22Rv1 (cell line): ENCODE data around the gene STOML1.

Experiments
- H3K27ac ChIP-seq: fragments of 450-650 bp; 2 replicates; pipeline ENCODE4 v1.5.1; 2017
- ZFX ChIP-seq: fragments of 450-650 bp; IDR thresholded peaks from 2 replicates; pipeline ENCODE4 v1.6.1; 2017; ENCODE audit warnings: antibody characterized with exemption, borderline replicate concordance
- TF ChIP-seq, protein P1 (sequence below): fragments of 450-650 bp; IDR thresholded peaks from 2 replicates; pipeline ENCODE4 v1.5.1; 2017; ENCODE audit warnings: mild to moderate bottlenecking

The STOML1 gene

DNA sequence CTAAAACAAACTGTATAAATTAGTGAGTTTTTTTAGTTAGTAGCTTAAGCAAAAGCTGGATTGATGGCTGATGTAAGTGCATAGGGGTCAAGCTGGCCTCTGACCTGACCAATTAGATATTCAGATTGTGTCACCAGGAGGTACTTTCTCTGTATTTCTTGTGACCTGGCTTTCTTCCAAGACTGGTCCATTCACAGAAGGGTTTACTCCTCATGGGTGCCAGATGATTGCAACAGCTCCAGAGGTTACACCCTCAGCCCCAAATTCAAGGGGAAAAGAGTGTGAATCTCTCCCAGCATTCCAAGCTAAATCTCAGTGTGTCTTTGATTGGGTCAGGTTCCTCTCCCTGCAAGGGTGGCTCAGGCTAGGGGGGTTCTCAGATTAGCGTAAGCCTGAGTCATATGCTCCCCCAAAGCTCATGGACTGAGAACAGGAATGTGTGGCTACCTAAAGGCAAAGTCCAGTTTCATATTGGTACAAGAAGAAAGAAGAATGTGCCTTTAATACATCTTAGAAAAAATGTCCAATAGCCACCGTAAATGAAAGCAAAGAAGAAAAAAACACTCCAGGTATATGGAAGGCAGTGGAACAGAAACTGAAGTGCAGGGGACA lies 18.9 kb upstream of the STOML1 start:
- TF ChIP-seq, protein P1, sequence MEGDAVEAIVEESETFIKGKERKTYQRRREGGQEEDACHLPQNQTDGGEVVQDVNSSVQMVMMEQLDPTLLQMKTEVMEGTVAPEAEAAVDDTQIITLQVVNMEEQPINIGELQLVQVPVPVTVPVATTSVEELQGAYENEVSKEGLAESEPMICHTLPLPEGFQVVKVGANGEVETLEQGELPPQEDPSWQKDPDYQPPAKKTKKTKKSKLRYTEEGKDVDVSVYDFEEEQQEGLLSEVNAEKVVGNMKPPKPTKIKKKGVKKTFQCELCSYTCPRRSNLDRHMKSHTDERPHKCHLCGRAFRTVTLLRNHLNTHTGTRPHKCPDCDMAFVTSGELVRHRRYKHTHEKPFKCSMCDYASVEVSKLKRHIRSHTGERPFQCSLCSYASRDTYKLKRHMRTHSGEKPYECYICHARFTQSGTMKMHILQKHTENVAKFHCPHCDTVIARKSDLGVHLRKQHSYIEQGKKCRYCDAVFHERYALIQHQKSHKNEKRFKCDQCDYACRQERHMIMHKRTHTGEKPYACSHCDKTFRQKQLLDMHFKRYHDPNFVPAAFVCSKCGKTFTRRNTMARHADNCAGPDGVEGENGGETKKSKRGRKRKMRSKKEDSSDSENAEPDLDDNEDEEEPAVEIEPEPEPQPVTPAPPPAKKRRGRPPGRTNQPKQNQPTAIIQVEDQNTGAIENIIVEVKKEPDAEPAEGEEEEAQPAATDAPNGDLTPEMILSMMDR, result no peak
- no peak for TF ChIP-seq ZFX
- H3K27ac ChIP-seq, result peak overlapping the region; percentile 53

GRCh38 chr15:74008901-74009300 lies 16.8 kb upstream of the STOML1 start:
- no peak overlapping the region for H3K27ac ChIP-seq
- no peak for TF ChIP-seq ZFX
- TF ChIP-seq, protein P1, result no peak

- H3K27ac ChIP-seq, result no peak overlapping the region
- no peak for TF ChIP-seq ZFX
- TF ChIP-seq, protein P1, result no peak
Observed at GRCh38 chr15:74007820-74008371, 15.8 kb upstream of the STOML1 start.

GRCh38 chr15:74006774-74007639 lies 14.9 kb upstream of the STOML1 start:
- H3K27ac ChIP-seq, result no peak overlapping the region
- no peak for TF ChIP-seq ZFX
- TF ChIP-seq, protein P1, result no peak

DNA sequence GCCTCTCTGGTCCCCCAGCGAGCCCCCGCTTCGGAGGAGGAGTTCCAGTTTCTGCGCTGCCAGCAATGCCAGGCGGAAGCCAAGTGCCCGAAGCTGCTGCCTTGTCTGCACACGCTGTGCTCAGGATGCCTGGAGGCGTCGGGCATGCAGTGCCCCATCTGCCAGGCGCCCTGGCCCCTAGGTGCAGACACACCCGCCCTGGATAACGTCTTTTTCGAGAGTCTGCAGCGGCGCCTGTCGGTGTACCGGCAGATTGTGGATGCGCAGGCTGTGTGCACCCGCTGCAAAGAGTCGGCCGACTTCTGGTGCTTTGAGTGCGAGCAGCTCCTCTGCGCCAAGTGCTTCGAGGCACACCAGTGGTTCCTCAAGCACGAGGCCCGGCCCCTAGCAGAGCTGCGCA lies 5.9 kb upstream of the STOML1 start:
- TF ChIP-seq, protein P1, result no peak
- TF ChIP-seq ZFX, result no peak
- H3K27ac ChIP-seq, result no peak overlapping the region

DNA sequence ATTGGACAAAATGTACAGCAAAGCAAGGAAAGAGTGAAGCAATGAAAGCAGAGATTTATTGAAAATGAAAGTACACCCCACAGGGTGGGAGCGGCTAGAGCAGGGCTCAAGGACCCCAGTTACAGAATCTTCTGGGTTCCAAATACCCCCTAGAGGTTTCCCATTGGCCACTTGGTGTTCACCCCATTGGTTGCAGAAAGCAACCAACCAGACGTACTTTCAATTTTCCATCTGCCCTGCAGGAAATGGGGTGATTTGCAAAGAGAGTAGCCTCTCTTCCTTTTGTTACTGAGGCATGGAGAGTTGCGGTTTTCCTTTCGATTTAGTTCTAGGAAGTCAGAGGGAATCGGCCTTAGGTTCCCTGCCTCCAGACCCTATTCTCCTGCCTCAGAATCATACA lies 4.8 kb upstream of the STOML1 start:
- H3K27ac ChIP-seq, result no peak overlapping the region
- TF ChIP-seq, protein P1, result no peak
- no peak for TF ChIP-seq ZFX

DNA sequence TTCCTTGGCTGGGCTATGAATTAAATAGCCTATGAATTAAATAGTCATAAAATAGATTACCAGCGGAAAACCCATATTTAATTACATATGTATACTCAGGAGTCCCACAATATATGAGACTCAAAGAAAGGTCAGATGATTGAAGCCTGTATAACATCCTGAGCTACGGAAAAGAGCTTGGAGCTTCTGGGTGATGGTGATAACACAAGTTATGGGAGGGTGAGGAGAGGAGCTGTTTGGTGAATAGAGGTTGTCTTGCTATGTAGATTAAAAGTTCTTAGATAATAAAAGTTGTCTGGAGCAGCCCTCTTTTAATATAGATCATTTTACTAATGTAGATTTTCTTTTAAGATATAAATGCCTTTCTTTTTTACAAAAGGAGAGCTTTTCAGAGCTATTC lies 4.2 kb upstream of the STOML1 start:
- H3K27ac ChIP-seq, result no peak overlapping the region
- TF ChIP-seq ZFX, result no peak
